T-helper 2 cell treated with Interferon-gamma antibody and Interleukin-4, amounts not matched to agents 100 ng/mL and 5 ng/mL, for 36 hours (primary cell): ENCODE measurements around the gene KCND3. TPM values are rescaled to one million over a fixed set of nuclear protein-coding genes. Genes with fewer than 3 reads are reported as not detected.
"Not testable (repeated sequence)": the region's sequence is repeated elsewhere in the genome, so short reads cannot be mapped to it uniquely, and the experiment has no call there.

Source experiments
- intact Hi-C: fragments of 100-400 bp; cut with micrococcal nuclease; formaldehyde crosslinking; loops from one replicate; pipeline ENCODE4 v1.15.1; 2023
- total RNA-seq: library from RNA; stranded (reverse); gene quantifications from 2 replicates; pipeline ENCODE4 v1.2.3, GENCODE V29; 2022

KCND3 gene
- total RNA-seq, 1 donor from 2014 or later: not detected

DNA sequence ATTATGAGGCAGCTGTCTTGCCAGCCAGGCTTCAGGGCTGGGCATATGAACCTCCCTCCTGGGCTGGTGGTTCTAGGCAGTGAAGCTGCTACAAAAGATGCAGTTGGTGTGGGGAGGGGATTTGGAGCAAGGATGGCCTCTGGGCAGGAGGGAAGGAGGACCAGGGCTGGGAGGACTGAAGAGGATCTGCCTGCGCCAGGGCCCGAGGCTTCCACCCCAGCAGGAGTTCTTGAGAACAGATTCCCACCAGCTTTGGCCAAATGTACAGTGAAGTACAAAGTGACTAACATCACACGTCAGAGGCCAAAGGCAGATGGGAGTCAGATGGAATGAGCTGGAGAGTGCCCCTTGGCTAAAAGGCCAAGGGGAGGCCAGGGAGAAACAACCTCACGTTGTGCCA is 171.4 kb downstream of the KCND3 start:
- intact Hi-C loops: no loop called here

DNA sequence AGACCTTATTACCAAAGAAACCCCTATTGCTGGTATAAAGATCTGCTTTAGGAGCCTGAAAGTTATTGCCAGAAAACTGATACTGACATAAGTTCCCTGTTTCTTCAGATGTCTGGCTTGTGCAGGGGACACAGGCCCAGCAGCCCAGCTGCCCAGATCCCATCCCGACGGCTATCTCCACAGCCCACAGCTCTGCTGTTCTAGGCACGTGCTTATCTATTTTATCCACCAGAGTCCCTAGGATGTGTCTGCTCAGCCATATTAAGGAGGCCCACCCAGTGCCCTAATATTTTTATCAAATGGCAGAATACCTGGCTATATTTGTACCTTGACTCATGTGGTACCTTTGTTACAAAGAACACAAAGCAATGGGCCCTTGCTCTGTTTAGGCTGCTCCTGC is 174.8 kb downstream of the KCND3 start:
- intact Hi-C loops: no loop called here

DNA sequence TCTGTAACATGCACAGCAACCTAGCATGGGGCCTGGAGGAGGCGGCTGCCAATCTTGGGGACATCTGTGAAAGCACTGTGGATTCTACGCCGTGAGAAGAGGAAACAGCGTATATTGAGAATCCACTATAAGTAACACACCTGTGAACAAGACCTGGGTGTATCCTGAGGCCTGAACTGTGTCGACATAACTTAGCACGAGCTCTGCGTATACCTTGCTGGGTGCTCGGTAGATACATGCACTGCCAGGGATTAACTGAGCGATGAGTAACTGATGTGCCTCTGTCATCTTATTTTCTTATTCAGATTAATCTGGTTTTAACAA is 175.2 kb downstream of the KCND3 start:
- intact Hi-C loops: no loop called here

DNA sequence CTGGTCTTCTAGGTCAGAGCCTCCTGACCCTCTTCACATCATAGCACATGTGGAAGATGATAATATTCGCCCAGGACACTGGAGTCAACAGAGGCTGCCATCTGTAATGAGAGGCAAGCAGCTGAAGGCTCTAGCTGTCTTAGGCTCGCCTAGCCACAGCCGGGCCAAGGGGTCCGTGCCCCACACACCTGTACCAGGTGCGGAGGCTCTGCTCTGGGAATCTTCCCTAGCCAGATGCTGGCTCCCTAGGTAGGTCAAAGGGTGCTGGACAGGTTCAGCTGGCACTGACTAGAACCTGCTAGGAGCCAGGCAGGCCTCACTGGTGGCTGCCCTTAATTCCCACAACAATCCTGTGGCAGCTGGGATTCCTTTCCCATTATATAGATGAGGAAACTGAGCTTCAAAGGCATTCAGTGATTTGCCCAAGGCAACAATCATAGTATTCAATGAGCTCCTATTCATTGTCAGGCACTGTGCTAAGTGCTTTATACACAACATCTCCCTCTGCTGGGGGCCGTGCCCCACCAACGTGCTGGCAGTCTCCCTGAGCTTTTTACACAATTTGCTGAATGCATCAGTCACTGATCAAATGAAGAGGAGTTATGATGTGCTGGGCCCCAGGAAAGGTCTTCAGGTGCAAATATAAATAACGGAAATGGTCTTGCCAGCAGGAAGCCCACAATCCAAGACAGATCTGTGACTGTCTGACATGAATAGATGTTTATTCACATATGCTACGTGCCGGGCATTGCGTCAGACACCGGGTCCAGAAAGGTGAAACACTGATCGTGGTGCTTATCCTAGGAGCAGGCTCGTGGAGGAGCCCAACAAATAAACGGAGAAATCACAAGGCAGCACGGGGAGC is 175.8 kb downstream of the KCND3 start:
- intact Hi-C loops: no loop called here

DNA sequence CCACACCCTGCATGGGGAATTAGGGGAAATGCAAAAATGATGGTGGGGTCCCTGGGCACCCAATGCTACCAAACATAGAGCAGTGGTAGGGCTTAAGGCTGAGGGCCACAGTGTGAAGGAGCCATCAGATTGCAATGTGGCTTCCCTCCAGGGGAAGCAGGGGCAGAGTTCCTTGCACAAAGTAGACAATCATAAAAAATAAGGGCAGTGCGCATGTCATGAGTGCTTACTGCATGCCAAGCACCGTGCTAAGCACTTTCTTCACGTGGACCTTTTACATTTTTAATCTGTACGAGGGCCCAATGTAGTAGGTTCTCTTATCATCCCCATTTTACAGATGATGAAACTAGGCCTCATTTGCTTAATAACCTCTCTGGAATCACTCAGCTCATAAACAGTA is 177.2 kb downstream of the KCND3 start:
- intact Hi-C loops: no loop called here

DNA sequence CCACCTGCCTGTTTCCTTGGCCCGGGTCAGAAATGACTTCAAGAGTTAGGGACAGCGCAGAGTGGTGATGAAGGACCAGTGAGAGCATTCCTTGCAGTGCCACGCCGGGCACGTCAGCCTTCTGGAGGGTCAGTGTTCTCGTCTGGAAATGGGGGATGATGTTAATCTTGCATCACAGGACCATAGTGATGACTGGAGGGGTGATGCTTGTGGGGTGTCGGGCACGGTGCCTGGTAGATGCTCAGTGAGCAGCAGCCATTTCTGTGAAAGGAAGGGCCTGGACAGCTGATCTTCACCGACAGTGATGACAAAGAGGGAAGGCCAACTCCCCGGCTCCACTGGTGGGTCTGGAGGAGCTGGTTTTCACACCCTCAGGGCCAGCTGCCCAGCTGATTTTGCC is 177.6 kb downstream of the KCND3 start:
- intact Hi-C loops: no loop called here

- intact Hi-C loops: no loop called here
Observed at GRCh38 chr1:111805251-111805650, 184.2 kb downstream of the KCND3 start.

GRCh38 chr1:111804776-111805175 is 184.7 kb downstream of the KCND3 start:
- intact Hi-C loops: no loop called here

DNA sequence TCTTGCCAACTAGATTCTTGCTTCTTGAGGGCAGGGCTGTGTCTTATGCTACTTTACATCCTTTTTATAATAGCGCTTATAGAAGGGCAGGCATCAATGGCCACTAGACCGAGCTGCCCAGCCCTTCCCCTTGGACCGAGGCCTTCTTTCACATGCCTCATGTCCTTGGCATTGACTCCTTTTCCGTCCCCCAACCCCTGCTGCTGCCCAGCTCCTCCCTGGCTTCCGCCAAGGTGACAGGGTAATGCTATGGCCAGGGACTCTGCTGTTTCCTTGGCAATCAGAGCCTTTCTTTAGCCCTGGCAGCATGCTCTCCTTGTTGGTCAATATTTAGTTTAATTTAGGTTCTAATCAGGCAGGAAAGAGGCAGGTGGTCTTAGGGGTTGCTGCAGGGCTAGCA is 185.5 kb downstream of the KCND3 start:
- intact Hi-C loops: no loop called here

DNA sequence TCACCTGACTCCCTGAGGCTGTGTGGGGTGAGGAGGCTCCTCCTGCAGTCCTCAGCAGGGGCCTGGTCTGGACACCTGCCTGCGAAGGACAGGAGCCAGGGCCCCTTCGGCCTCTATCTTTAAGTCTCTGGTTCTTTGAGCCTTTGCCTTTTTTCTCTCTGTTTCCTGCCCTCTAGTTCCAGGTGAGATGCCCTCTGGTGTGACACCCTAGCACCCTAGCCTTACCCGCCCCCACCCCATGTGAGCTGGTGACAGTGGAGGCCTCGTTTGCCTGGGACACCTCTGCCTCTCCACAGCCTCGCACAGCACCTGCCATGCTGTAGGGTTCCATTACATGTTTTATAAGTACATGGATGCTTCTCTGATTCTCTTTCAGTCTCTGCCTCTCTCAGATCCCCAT is 186.5 kb downstream of the KCND3 start:
- intact Hi-C loops: no loop called here

- intact Hi-C loops: no loop called here
Observed at GRCh38 chr1:111802110-111802509, 187.4 kb downstream of the KCND3 start.

DNA sequence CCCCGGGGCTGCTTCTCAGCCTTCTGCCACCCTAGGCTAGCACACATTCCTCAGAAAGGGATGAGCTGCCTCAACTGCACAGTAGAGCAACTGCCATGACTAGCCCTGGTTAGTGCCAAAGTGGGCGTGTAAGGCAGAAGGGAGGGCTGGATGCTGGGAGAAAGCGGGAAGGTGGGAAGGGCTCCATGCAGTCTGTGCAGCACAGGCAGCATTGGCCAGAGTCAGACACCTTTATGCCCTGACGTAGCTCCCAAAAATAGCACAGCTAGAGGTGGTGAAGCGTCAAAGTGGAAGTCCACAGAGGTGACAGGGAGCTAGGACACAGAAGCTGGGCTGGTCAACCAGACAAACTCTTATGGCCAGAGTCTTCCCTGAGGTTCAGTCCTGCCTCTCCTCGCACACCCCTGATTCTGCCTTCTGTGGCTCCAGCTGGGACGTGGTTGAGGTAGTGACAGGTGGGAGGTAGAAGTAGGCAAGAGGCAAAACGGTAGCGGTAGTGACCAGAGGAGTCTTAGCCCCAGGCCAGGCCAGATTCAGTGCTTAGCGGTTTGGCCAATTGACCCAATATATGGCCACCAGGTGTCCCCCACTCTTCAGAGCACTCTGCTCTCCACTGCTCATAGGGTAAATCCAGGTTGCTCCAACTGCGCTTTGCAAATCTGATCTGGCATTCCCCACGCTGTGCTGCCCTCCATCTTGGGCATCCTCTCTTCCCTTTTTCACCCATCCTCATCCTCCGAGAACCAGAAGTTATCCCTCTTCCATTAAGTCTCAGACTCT is 188.2 kb downstream of the KCND3 start:
- intact Hi-C loops: no loop called here

- intact Hi-C loops: not testable (repeated sequence)
Observed at GRCh38 chr1:111799722-111800121, 189.7 kb downstream of the KCND3 start.

- intact Hi-C loops: no loop called here
Observed at GRCh38 chr1:111798580-111798979, 190.9 kb downstream of the KCND3 start.

DNA sequence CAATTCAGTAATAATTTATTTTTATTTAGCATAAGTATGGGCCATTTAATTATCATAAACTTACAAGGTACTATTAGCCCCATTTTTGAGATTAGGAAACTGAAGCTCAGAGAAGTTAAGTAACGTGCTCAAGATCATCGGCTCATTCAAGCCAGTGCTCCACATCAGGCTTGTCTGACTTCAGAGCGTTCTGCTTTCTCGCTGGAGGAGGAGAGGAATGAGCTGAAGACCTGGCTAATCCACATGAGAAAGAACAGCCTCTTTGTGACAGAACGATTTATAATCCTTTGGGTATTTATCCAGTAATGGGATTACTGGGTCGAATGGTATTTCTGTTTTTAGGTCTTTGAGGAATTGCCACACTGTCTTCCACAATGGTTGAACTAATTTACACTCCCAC is 194.1 kb downstream of the KCND3 start:
- intact Hi-C loops: no loop called here

DNA sequence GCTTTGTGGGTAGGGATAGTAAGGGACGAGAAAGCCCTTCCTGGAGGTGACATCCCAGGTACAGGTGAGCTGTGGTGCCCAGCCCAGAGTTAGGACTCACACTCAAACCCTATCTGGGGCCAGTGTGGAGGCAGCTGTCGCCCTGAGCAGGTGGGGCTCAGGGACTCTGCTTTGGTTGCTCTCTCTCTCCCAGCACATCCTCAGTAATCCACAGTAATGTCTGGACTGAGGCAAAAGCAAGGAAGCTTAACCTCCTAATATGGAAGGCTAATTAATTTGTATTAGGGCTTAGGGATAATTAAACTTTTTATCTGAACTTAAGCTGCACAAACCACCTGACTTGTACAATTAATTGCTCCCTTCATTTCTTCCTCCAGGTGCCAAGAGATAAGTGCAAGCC is 195.5 kb downstream of the KCND3 start:
- intact Hi-C loops: no loop called here

DNA sequence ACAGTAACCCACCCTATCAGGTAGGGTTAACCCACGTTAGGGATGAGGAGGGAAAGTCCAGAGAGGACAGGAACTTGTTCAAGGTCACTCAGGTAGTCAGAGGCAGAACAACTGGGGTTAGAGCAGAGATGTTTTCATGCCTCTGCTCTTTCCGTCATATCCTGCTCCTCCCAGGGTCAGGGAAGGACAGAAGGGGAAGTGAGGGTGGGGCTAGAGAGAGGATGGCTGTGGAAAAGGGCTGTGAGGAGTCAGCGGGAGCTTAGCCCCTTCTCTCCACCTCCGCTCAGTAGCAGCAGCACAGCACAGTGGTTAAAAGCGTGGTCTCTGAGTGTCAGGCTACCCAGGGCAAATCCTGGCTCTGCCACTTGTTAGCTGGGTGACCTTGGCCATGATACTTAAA is 197.2 kb downstream of the KCND3 start:
- intact Hi-C loops: no loop called here

- intact Hi-C loops: no loop called here
Observed at GRCh38 chr1:111791776-111792175, 197.7 kb downstream of the KCND3 start.

- intact Hi-C loops: no loop called here
Observed at GRCh38 chr1:111789666-111790316, 199.7 kb downstream of the KCND3 start.

- intact Hi-C loops: no loop called here
Observed at GRCh38 chr1:111789142-111789541, 200.3 kb downstream of the KCND3 start.

GRCh38 chr1:111786669-111787207 is 202.7 kb downstream of the KCND3 start:
- intact Hi-C loops: no loop called here

GRCh38 chr1:111784273-111784901 is 205.1 kb downstream of the KCND3 start:
- intact Hi-C loops: no loop called here
